ENCODE results near the gene CCDC137. TPM values are rescaled to one million over a fixed set of nuclear protein-coding genes. Genes with fewer than 3 reads are reported as not detected.
"Not testable (repeated sequence)": the region's sequence is repeated elsewhere in the genome, so short reads cannot be mapped to it uniquely, and the experiment has no call there.

CCDC137 gene
- total RNA-seq (2014; rRNA removed; shearing (Covaris generic)) (11.6 and 11.7 TPM in 2 replicates), polyA plus RNA-seq (2016; fragmentation: Nextera tagmentation; extraction: Ambion mirVana) (22.0 and 22.8 TPM in 2 replicates)

- Histone ChIP-seq H3K79me2 (ENCODE audit: insufficient read depth) (peaks cover 55% of the 10 kb centered on the region), H3K4me2 (ENCODE audit: unreplicated experiment) (peak within 1 kb of the TSS; percentile 84), H3K9ac (peak within 1 kb of the TSS; percentile 86), H3K27ac (peak within 1 kb of the TSS; percentile 45), H3K9me3 (ENCODE audit: low read depth) (no peaks in the 10 kb centered on the region), H3K36me3 (ENCODE audit: low read depth) (no peaks in the 10 kb centered on the region; the same call in 1 of the 2 replicates), H3K9me2 (ENCODE audit: insufficient read depth) (no peaks in the 10 kb centered on the region), H3K4me1 (ENCODE audit: insufficient read depth) (peaks cover 14% of the 10 kb centered on the region), H3K4me3 (peak within 1 kb of the TSS; percentile 88), H3K27me3 (replicated peaks; ENCODE audit: insufficient read depth) (no peaks in the 10 kb centered on the region), H3F3A (ENCODE audit: insufficient read depth) (no peaks in the 10 kb centered on the region), H2AFZ (peak within 1 kb of the TSS; percentile 76), H4K20me1 (ENCODE audit: insufficient read depth) (no peaks in the 10 kb centered on the region)
- in situ Hi-C loops (cut with MboI): no loop called here
- no peak for TF ChIP-seq EZH2phosphoT487 (IDR thresholded peaks at IDR 0.05; ENCODE audit: insufficient read depth, low read depth)
- no peak for TF ChIP-seq EZH2 (IDR thresholded peaks at IDR 0.05; ENCODE audit: insufficient read depth, poor library complexity, severe bottlenecking)
- 1 to 2% methylated on average over 69 to 93 of the region's 96 CpGs for WGBS, 2 experiments (ENCODE audit: low coverage in 1 of 2, low lambda C conversion rate in 2 of 2, missing lambda C conversion rate in 2 of 2)
- DNase-seq: peak; percentile 99
Measured at GRCh38 chr17:81666342-81667191, at the start of gene CCDC137, which contains the start of gene OXLD1. TSS of gene CCDC137 (plus strand) at chr17:81666737. CDS start at chr17:81666767, 30 bp downstream. TSS of gene OXLD1 (minus strand) at chr17:81666605. CDS start at chr17:81666577, 28 bp downstream.

GRCh38 chr17:81616877-81617276 is 49.7 kb upstream of the CCDC137 start:
- peaks cover 20% of the 10 kb centered on the region for H3F3A ChIP-seq (ENCODE audit: insufficient read depth)
- H3K27me3 ChIP-seq (replicated peaks; ENCODE audit: insufficient read depth): no peaks in the 10 kb centered on the region
- DNase-seq: no peak
- no peaks in the 10 kb centered on the region for H3K9me3 ChIP-seq (ENCODE audit: low read depth)
- no peak overlapping the region for H3K4me2 ChIP-seq (ENCODE audit: unreplicated experiment)
- no peaks in the 10 kb centered on the region for H3K9me2 ChIP-seq (ENCODE audit: insufficient read depth)
- no peak overlapping the region for H3K4me3 ChIP-seq
- WGBS, 2 experiments (ENCODE audit: low coverage in 1 of 2, low lambda C conversion rate in 2 of 2, missing lambda C conversion rate in 2 of 2): 97 to 100% methylated on average over 7 of the region's 7 CpGs
- H3K4me1 ChIP-seq (ENCODE audit: insufficient read depth): peaks cover 18% of the 10 kb centered on the region
- peaks cover 97% of the 10 kb centered on the region for H3K79me2 ChIP-seq (ENCODE audit: insufficient read depth)
- in situ Hi-C loops (cut with MboI): no loop called here
- TF ChIP-seq EZH2phosphoT487 (IDR thresholded peaks at IDR 0.05; ENCODE audit: insufficient read depth, low read depth) (no peak), EZH2 (IDR thresholded peaks at IDR 0.05; ENCODE audit: insufficient read depth, poor library complexity, severe bottlenecking) (no peak)
- H4K20me1 ChIP-seq (ENCODE audit: insufficient read depth): peaks cover 3% of the 10 kb centered on the region; the same call in 1 of the 2 replicates
- H3K36me3 ChIP-seq (ENCODE audit: low read depth): peaks cover 23% of the 10 kb centered on the region
- H2AFZ ChIP-seq: no peak overlapping the region
- no peak overlapping the region for H3K9ac ChIP-seq
- H3K27ac ChIP-seq: no peak overlapping the region

- H4K20me1 ChIP-seq (ENCODE audit: insufficient read depth): not testable (repeated sequence)
Measured at GRCh38 chr17:81618307-81618706, 48.2 kb upstream of the CCDC137 start.

GRCh38 chr17:81621494-81622130 is 44.9 kb upstream of the CCDC137 start:
- Histone ChIP-seq H3K27ac (no peak overlapping the region), H3K79me2 (ENCODE audit: insufficient read depth) (peaks cover 96% of the 10 kb centered on the region)

More at GRCh38 chr17:81618307-81618706, 48.2 kb upstream of the CCDC137 start:
- H3K9ac ChIP-seq; H3K9me2 ChIP-seq (ENCODE audit: insufficient read depth); H3K27me3 ChIP-seq (replicated peaks; ENCODE audit: insufficient read depth); H3K9me3 ChIP-seq (ENCODE audit: low read depth); H3K27ac ChIP-seq; H2AFZ ChIP-seq; in situ Hi-C loops (cut with MboI); H3K4me2 ChIP-seq (ENCODE audit: unreplicated experiment); H3K4me3 ChIP-seq; DNase-seq: not testable (repeated sequence)
- WGBS, 2 experiments (ENCODE audit: low coverage in 1 of 2, low lambda C conversion rate in 2 of 2, missing lambda C conversion rate in 2 of 2): 94% methylated on average over 35 of the region's 36 CpGs; no CpG with 5 or more reads in 1 of the 2 experiments
- peaks cover 97% of the 10 kb centered on the region for H3K79me2 ChIP-seq (ENCODE audit: insufficient read depth)
- H3K4me1 ChIP-seq (ENCODE audit: insufficient read depth): peaks cover 18% of the 10 kb centered on the region
- peaks cover 27% of the 10 kb centered on the region for H3K36me3 ChIP-seq (ENCODE audit: low read depth)
- H3F3A ChIP-seq (ENCODE audit: insufficient read depth): peaks cover 24% of the 10 kb centered on the region

More at GRCh38 chr17:81621494-81622130, 44.9 kb upstream of the CCDC137 start:
- WGBS, 2 experiments (ENCODE audit: low coverage in 1 of 2, low lambda C conversion rate in 2 of 2, missing lambda C conversion rate in 2 of 2): 87 to 92% methylated on average over 11 of the region's 11 CpGs
- Histone ChIP-seq H3K4me3 (no peak overlapping the region), H3K4me1 (ENCODE audit: insufficient read depth) (no peaks in the 10 kb centered on the region), H4K20me1 (ENCODE audit: insufficient read depth) (no peaks in the 10 kb centered on the region), H3K9me3 (ENCODE audit: low read depth) (no peaks in the 10 kb centered on the region), H3F3A (ENCODE audit: insufficient read depth) (peaks cover 7% of the 10 kb centered on the region; the same call in 1 of the 2 replicates), H3K27me3 (replicated peaks; ENCODE audit: insufficient read depth) (no peaks in the 10 kb centered on the region), H2AFZ (no peak overlapping the region), H3K36me3 (ENCODE audit: low read depth) (peaks cover 44% of the 10 kb centered on the region), H3K4me2 (ENCODE audit: unreplicated experiment) (no peak overlapping the region), H3K9me2 (ENCODE audit: insufficient read depth) (no peaks in the 10 kb centered on the region), H3K9ac (no peak overlapping the region)
- in situ Hi-C loops (cut with MboI): no loop called here
- DNase-seq: no peak
- TF ChIP-seq EZH2 (IDR thresholded peaks at IDR 0.05; ENCODE audit: insufficient read depth, poor library complexity, severe bottlenecking) (no peak), EZH2phosphoT487 (IDR thresholded peaks at IDR 0.05; ENCODE audit: insufficient read depth, low read depth) (no peak)
